Measurements from ENCODE around the gene CLEC1B.

CLEC1B gene

DNA sequence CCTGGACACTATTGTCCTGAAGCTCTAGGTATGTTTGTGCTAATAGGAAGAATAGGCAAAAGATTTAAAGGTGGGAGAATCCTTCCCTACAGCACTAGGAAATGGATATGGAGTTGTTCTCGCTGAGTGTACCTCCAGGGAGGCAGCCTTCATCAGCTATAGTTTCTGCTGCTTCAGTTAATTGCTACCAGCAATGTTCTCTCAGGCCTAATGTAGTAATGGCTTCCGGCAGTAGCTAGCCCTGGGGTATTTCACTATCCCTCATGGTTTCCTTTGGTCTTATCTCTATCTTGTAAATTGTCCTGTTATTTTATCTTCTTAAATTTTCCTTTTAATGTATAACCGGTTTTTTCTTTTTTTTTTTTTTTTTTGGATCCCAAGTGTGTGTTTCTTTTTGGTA lies 37.0 kb downstream of the CLEC1B start:
- no peak for TF ChIP-seq TSHZ2 (CRISPR knock-in tag; IDR thresholded peaks at IDR 0.05)
- TF ChIP-seq RARB (CRISPR knock-in tag; IDR thresholded peaks at IDR 0.05), result no peak
- no peak for TF ChIP-seq ISL1 (CRISPR knock-in tag; IDR thresholded peaks at IDR 0.05)
- no peak for TF ChIP-seq ESRRG (CRISPR knock-in tag; IDR thresholded peaks at IDR 0.05)
- no peak for TF ChIP-seq TCF4 (CRISPR knock-in tag; IDR thresholded peaks at IDR 0.05; ENCODE audit: borderline replicate concordance)
- no peak for TF ChIP-seq ZFP3 (CRISPR knock-in tag; IDR thresholded peaks at IDR 0.05)
- no peak for ATAC-seq

DNA sequence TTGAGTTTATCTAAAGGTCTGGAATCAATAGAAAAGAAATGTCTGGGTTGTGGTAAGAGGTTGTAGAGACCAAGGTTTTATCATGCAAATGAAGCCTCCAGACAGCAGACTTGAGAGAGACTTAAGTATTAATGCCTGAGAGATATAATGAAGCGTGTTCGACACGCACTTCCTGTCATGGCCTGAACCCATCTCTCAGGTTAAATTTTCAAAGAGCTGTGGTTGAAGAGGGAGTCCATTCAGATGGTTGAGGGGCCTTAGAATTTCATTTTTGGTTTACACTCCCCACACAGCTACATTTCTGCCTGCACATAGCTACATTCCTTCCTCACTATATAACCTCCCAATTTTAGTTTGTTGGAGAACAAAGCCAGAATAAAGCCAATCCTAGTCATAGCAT lies 37.8 kb downstream of the CLEC1B start:
- TF ChIP-seq, protein P1, sequence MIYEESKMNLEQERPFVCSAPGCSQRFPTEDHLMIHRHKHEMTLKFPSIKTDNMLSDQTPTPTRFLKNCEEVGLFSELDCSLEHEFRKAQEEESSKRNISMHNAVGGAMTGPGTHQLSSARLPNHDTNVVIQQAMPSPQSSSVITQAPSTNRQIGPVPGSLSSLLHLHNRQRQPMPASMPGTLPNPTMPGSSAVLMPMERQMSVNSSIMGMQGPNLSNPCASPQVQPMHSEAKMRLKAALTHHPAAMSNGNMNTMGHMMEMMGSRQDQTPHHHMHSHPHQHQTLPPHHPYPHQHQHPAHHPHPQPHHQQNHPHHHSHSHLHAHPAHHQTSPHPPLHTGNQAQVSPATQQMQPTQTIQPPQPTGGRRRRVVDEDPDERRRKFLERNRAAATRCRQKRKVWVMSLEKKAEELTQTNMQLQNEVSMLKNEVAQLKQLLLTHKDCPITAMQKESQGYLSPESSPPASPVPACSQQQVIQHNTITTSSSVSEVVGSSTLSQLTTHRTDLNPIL (CRISPR knock-in tag; IDR thresholded peaks at IDR 0.05; ENCODE audit: low read depth), result no peak
- TF ChIP-seq ARNTL (CRISPR knock-in tag; IDR thresholded peaks at IDR 0.05; ENCODE audit: borderline replicate concordance, low read depth) (no peak), ZNF8 (CRISPR knock-in tag; IDR thresholded peaks at IDR 0.05) (no peak), TCF4 (CRISPR knock-in tag; IDR thresholded peaks at IDR 0.05; ENCODE audit: borderline replicate concordance) (no peak), TOX (CRISPR knock-in tag; IDR thresholded peaks at IDR 0.05; ENCODE audit: borderline replicate concordance) (no peak), PPARA (CRISPR knock-in tag; IDR thresholded peaks at IDR 0.05; ENCODE audit: borderline replicate concordance) (no peak), OSR1 (CRISPR knock-in tag; IDR thresholded peaks at IDR 0.05) (no peak), BACH2 (CRISPR knock-in tag; IDR thresholded peaks at IDR 0.05; ENCODE audit: borderline replicate concordance) (no peak), RARB (CRISPR knock-in tag; IDR thresholded peaks at IDR 0.05) (no peak), POU6F1 (CRISPR knock-in tag; IDR thresholded peaks at IDR 0.05; ENCODE audit: borderline replicate concordance, low read depth) (no peak), GLIS3 (CRISPR knock-in tag; IDR thresholded peaks at IDR 0.05) (no peak), CSDC2 (CRISPR knock-in tag; IDR thresholded peaks at IDR 0.05) (no peak), ISL1 (CRISPR knock-in tag; IDR thresholded peaks at IDR 0.05) (no peak), ZNF70 (CRISPR knock-in tag; IDR thresholded peaks at IDR 0.05) (no peak), ZFP3 (CRISPR knock-in tag; IDR thresholded peaks at IDR 0.05) (no peak), ZNF565 (CRISPR knock-in tag; conservative IDR thresholded peaks at IDR 0.05; ENCODE audit: low read depth) (no peak), SNAI2 (CRISPR knock-in tag; IDR thresholded peaks at IDR 0.05) (no peak), ZC3H10 (CRISPR knock-in tag; IDR thresholded peaks at IDR 0.05) (no peak)
- TF ChIP-seq, protein P2, sequence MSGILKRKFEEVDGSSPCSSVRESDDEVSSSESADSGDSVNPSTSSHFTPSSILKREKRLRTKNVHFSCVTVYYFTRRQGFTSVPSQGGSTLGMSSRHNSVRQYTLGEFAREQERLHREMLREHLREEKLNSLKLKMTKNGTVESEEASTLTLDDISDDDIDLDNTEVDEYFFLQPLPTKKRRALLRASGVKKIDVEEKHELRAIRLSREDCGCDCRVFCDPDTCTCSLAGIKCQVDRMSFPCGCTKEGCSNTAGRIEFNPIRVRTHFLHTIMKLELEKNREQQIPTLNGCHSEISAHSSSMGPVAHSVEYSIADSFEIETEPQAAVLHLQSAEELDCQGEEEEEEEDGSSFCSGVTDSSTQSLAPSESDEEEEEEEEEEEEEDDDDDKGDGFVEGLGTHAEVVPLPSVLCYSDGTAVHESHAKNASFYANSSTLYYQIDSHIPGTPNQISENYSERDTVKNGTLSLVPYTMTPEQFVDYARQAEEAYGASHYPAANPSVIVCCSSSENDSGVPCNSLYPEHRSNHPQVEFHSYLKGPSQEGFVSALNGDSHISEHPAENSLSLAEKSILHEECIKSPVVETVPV (CRISPR knock-in tag; IDR thresholded peaks at IDR 0.05), result no peak
- TF ChIP-seq, protein P3, sequence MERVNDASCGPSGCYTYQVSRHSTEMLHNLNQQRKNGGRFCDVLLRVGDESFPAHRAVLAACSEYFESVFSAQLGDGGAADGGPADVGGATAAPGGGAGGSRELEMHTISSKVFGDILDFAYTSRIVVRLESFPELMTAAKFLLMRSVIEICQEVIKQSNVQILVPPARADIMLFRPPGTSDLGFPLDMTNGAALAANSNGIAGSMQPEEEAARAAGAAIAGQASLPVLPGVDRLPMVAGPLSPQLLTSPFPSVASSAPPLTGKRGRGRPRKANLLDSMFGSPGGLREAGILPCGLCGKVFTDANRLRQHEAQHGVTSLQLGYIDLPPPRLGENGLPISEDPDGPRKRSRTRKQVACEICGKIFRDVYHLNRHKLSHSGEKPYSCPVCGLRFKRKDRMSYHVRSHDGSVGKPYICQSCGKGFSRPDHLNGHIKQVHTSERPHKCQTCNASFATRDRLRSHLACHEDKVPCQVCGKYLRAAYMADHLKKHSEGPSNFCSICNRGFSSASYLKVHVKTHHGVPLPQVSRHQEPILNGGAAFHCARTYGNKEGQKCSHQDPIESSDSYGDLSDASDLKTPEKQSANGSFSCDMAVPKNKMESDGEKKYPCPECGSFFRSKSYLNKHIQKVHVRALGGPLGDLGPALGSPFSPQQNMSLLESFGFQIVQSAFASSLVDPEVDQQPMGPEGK (CRISPR knock-in tag; IDR thresholded peaks at IDR 0.05; ENCODE audit: borderline replicate concordance), result no peak
- no peak for ATAC-seq

DNA sequence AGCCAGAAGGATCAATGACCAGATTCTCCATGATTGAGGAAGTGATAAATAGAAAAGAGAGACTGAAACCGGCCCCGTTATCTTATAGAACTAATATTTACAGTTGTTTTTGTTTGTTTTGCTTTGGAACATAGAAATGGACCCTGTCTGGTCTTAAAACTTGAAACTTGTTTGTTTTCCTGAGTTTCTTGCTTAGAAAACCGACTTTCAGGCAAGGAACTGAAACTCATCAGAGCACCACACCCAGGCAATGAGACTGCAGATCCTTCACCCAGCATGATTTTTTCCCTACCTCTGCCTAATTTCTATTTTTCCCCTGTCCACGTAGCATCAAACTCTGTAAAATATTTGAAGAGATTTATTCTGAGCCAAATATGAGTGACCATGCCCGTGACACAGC lies 38.3 kb downstream of the CLEC1B start:
- no peak for TF ChIP-seq ZFP3 (CRISPR knock-in tag; IDR thresholded peaks at IDR 0.05)
- TF ChIP-seq RARB (CRISPR knock-in tag; IDR thresholded peaks at IDR 0.05), result no peak
- ATAC-seq, result no peak
